ENCODE results near the gene ZNF579.

DNA sequence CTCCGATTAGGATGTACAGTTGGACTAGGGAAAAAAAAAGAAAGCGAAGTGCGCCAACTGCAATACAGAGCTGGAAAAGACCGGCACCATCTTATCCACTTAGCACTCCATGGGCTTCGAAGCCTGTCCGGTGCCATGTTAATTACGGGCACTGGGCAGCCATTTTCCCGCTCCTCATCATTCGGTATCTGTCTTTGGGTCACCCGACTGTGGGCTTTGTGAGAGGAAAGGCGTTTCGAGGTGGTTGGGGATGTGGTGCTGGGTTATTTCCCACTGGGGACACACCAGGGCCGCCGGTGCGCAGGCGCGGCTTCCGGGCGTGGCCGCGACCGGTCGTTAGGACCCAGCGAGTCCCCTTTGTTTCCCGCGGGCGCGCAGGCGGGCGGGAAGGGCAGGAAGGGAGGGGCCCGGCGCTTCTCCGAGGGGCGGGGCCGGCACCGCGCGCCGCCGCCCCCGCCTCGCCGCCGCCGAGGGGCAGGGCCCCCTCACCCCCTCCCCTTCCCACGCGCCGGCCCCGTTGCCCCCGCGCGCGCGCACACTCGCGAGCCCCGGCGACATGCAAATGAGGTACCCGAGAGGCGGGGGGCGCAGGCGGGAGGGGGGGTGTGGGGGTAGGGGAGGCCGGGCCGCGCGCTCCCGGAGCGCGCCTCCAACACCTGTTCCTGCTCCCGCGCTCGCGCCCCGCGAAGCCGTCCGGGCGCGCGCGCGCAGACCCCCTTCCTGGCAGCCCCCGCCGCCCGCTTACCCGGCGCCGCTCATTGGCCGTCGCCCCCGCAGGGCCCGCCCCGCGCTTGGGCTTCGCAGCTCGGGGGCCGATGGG is 19.4 kb upstream of the ZNF579 start, which contains the start of gene ZNF524:
- TF ChIP-seq, protein P1, sequence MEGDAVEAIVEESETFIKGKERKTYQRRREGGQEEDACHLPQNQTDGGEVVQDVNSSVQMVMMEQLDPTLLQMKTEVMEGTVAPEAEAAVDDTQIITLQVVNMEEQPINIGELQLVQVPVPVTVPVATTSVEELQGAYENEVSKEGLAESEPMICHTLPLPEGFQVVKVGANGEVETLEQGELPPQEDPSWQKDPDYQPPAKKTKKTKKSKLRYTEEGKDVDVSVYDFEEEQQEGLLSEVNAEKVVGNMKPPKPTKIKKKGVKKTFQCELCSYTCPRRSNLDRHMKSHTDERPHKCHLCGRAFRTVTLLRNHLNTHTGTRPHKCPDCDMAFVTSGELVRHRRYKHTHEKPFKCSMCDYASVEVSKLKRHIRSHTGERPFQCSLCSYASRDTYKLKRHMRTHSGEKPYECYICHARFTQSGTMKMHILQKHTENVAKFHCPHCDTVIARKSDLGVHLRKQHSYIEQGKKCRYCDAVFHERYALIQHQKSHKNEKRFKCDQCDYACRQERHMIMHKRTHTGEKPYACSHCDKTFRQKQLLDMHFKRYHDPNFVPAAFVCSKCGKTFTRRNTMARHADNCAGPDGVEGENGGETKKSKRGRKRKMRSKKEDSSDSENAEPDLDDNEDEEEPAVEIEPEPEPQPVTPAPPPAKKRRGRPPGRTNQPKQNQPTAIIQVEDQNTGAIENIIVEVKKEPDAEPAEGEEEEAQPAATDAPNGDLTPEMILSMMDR (IDR thresholded peaks at IDR 0.05), result no peak
- TF ChIP-seq POLR2A (IDR thresholded peaks at IDR 0.05; ENCODE audit: low read depth), result no peak
